OCI-LY3 (cell line): ENCODE measurements around the gene DEPDC1B.

Experiments
- EZH2phosphoT487 ChIP-seq: fragments of 200-600 bp; shearing (Covaris generic); IDR thresholded peaks from 2 replicates; pipeline ENCODE4 v1.6.1; 2018; ENCODE audit warnings: antibody characterized with exemption, mixed run types, low read depth
- TF ChIP-seq, protein P1 (sequence below): fragments of 200-600, 300-600 bp; sonication (generic); IDR thresholded peaks from 2 replicates; pipeline ENCODE4 v1.5.1; 2014; ENCODE audit warnings: antibody characterized with exemption, low read length, low read depth

DNA sequence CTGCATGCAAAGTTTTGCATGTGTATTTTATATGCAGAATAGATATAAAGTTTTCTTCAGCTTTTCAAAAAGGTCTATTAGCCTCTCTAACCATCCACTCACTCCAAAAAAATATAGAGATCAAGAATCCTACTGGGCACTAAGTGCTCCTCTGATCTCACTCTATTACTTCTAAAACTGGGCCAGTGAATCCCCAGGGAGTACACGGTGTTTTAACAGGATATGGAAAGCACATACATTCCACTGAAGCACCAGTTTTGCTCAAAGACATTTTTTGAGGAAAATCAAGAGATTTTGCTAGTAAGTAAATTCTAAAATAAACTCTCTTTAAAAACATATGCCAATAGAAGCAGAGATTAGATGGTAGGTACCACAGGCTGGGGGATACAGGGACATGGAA, 95.2 kb downstream of the DEPDC1B start:
- TF ChIP-seq, protein P1, sequence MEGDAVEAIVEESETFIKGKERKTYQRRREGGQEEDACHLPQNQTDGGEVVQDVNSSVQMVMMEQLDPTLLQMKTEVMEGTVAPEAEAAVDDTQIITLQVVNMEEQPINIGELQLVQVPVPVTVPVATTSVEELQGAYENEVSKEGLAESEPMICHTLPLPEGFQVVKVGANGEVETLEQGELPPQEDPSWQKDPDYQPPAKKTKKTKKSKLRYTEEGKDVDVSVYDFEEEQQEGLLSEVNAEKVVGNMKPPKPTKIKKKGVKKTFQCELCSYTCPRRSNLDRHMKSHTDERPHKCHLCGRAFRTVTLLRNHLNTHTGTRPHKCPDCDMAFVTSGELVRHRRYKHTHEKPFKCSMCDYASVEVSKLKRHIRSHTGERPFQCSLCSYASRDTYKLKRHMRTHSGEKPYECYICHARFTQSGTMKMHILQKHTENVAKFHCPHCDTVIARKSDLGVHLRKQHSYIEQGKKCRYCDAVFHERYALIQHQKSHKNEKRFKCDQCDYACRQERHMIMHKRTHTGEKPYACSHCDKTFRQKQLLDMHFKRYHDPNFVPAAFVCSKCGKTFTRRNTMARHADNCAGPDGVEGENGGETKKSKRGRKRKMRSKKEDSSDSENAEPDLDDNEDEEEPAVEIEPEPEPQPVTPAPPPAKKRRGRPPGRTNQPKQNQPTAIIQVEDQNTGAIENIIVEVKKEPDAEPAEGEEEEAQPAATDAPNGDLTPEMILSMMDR, result no peak
- TF ChIP-seq EZH2phosphoT487, result no peak
